Ascending aorta (tissue), 2 donors: ENCODE data around the gene CEMIP. TPM values are rescaled to one million over a fixed set of nuclear protein-coding genes. Genes with fewer than 3 reads are reported as not detected.
"Not testable (repeated sequence)": the region's sequence is repeated elsewhere in the genome, so short reads cannot be mapped to it uniquely, and the experiment has no call there.

Experiments
- DNase-seq, 2 donors: peaks; one replicate each; pipeline ENCODE4 v3.0.0-alpha.2; 2019; ENCODE audit warnings: low spot score in 2 of 2
- H3K27ac ChIP-seq, 2 donors: fragments of 200-600 bp; sonication (generic); one replicate each; pipeline ENCODE4 v1.5.1; 2016 to 2017; ENCODE audit warnings: mild to moderate bottlenecking in 1 of 2
- H3K27me3 ChIP-seq: fragments of 200-600 bp; sonication (generic); one replicate; pipeline ENCODE4 v1.5.1; 2017
- H3K36me3 ChIP-seq, 2 donors: fragments of 200-600 bp; sonication (generic); one replicate each; pipeline ENCODE4 v1.5.1; 2016
- H3K4me1 ChIP-seq, 2 donors: fragments of 200-600 bp; sonication (generic); one replicate each; pipeline ENCODE4 v1.5.1; 2016 to 2017; ENCODE audit warnings: mild to moderate bottlenecking in 1 of 2
- H3K4me3 ChIP-seq, 2 donors: fragments of 200-600 bp; sonication (generic); one replicate each; pipeline ENCODE4 v1.5.1; 2016 to 2017; ENCODE audit warnings: mild to moderate bottlenecking in 1 of 2
- H3K9me3 ChIP-seq, 2 donors: fragments of 200-600 bp; sonication (generic); one replicate each; pipeline ENCODE4 v1.5.1; 2016
- intact Hi-C: fragments of 100-400 bp; cut with DNase I; formaldehyde crosslinking; loops from one replicate; pipeline ENCODE4 v1.15.1; 2023
- total RNA-seq: library from RNA; depleted of rRNA; stranded (reverse); fragments of >200 nt; gene quantifications from one replicate; pipeline ENCODE4 v1.1.0, GENCODE V29; 2016
- TF ChIP-seq, protein P1 (sequence below), 3 experiments: fragments of 200-600 bp in 2 of 3; fragments of 450-650 bp in 1 of 3; sonication (generic) in 2 of 3; IDR thresholded peaks; one replicate each; pipeline ENCODE4 v1.5.1; 2016 to 2019; ENCODE audit warnings: antibody characterized with exemption in 3 of 3, mild to moderate bottlenecking in 1 of 3, moderate library complexity in 1 of 3

The CEMIP gene
- total RNA-seq, 1 donor from 2014 or later = not detected

- Histone ChIP-seq H3K4me1 (no peaks in the 10 kb centered on the region), H3K36me3 (peaks cover 39 to 60% of the 10 kb centered on the region in 2 donors), H3K27ac (no peak overlapping the region), H3K9me3 (no peaks in the 10 kb centered on the region), H3K4me3 (no peak overlapping the region), H3K27me3 (no peaks in the 10 kb centered on the region)
- intact Hi-C loops = no loop called here
- TF ChIP-seq, protein P1, sequence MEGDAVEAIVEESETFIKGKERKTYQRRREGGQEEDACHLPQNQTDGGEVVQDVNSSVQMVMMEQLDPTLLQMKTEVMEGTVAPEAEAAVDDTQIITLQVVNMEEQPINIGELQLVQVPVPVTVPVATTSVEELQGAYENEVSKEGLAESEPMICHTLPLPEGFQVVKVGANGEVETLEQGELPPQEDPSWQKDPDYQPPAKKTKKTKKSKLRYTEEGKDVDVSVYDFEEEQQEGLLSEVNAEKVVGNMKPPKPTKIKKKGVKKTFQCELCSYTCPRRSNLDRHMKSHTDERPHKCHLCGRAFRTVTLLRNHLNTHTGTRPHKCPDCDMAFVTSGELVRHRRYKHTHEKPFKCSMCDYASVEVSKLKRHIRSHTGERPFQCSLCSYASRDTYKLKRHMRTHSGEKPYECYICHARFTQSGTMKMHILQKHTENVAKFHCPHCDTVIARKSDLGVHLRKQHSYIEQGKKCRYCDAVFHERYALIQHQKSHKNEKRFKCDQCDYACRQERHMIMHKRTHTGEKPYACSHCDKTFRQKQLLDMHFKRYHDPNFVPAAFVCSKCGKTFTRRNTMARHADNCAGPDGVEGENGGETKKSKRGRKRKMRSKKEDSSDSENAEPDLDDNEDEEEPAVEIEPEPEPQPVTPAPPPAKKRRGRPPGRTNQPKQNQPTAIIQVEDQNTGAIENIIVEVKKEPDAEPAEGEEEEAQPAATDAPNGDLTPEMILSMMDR (IDR thresholded peaks at IDR 0.05) = no peak
- peak in 1 of 2 donors; percentile 37 for DNase-seq
Observed at GRCh38 chr15:80951941-80952340, 172.8 kb downstream of the CEMIP start.

- H3K36me3 ChIP-seq = peaks cover 27 to 47% of the 10 kb centered on the region in 2 donors
- intact Hi-C loops = no loop called here
- TF ChIP-seq, protein P1 (IDR thresholded peaks at IDR 0.05) = no peak
Observed at GRCh38 chr15:80953001-80953952, 174.1 kb downstream of the CEMIP start.

GRCh38 chr15:80953953-80954778 is 175.0 kb downstream of the CEMIP start:
- Histone ChIP-seq H3K4me3 (no peak overlapping the region), H3K27me3 (no peaks in the 10 kb centered on the region), H3K4me1 (no peaks in the 10 kb centered on the region), H3K9me3 (no peaks in the 10 kb centered on the region), H3K36me3 (peaks cover 24 to 47% of the 10 kb centered on the region in 2 donors), H3K27ac (no peak overlapping the region)
- peak in 1 of 2 donors; percentile 41 for DNase-seq
- TF ChIP-seq, protein P1 (IDR thresholded peaks at IDR 0.05) = no peak
- intact Hi-C loops = no loop called here

More at GRCh38 chr15:80953001-80953952, 174.1 kb downstream of the CEMIP start:
- H3K9me3 ChIP-seq = no peaks in the 10 kb centered on the region
- H3K27me3 ChIP-seq = no peaks in the 10 kb centered on the region
- no peak overlapping the region for H3K27ac ChIP-seq
- DNase-seq = peak in 1 of 2 donors; percentile 27
- no peaks in the 10 kb centered on the region for H3K4me1 ChIP-seq
- no peak overlapping the region for H3K4me3 ChIP-seq

- DNase-seq, H3K27ac ChIP-seq, H3K9me3 ChIP-seq, H3K27me3 ChIP-seq, intact Hi-C loops, H3K4me1 ChIP-seq, H3K4me3 ChIP-seq: not testable (repeated sequence)
- peaks cover 16 to 42% of the 10 kb centered on the region in 2 donors for H3K36me3 ChIP-seq
Observed at GRCh38 chr15:80955571-80956452, 176.6 kb downstream of the CEMIP start.

DNA sequence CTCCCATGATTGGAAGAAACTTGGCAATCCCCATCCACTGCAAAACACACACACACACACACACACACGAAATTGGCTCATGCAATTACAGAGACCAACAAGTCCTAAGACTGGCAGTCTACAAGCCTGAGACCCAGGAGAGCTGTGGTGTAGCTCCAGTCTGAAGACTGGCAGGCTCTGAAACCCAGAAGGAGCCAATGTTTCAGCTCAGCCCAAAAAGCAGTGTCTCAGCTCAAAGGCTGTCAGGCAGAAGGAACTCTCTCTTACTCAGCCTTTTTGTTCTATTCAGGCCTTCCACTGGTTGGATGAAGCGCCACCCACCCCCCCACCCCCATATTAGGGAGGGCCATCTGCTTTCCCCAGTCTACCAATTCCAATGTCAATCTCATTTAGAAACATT is 178.4 kb downstream of the CEMIP start:
- Histone ChIP-seq H3K4me1 (no peaks in the 10 kb centered on the region), H3K4me3 (no peak overlapping the region), H3K36me3 (peaks cover 4 to 32% of the 10 kb centered on the region in 2 donors), H3K9me3 (no peaks in the 10 kb centered on the region), H3K27me3 (no peaks in the 10 kb centered on the region), H3K27ac (no peak overlapping the region)
- peak in 1 of 2 donors; percentile 31 for DNase-seq
- intact Hi-C loops = no loop called here
- TF ChIP-seq, protein P1 (IDR thresholded peaks at IDR 0.05) = no peak
